HG03558 (cell line): ENCODE results near the gene PRSS12.
"Not testable (repeated sequence)": the region's sequence is repeated elsewhere in the genome, so short reads cannot be mapped to it uniquely, and the experiment has no call there.

Source experiments
- ATAC-seq: cut with Tn5 transposase; IDR thresholded peaks from one replicate; pipeline ENCODE4 v1.9.1; 2021; ENCODE audit warnings: moderate number of reproducible peaks; ENCODE audit not compliant: unreplicated experiment; ENCODE audit errors: extremely low read depth

PRSS12 gene

GRCh38 chr4:118352843-118353533 lies at the start of gene PRSS12:
Gene PRSS12, minus strand, starts transcription at chr4:118353003. Its CDS starts 283 bp downstream, at chr4:118352720.
- ATAC-seq = peak; percentile 92

GRCh38 chr4:118400356-118400755 lies 47.6 kb upstream of the PRSS12 start:
- ATAC-seq = no peak

GRCh38 chr4:118399883-118400282 lies 47.1 kb upstream of the PRSS12 start:
- not testable (repeated sequence) for ATAC-seq

GRCh38 chr4:118398226-118399090 lies 45.7 kb upstream of the PRSS12 start:
- peak; percentile 93 for ATAC-seq

GRCh38 chr4:118397623-118397979 lies 44.8 kb upstream of the PRSS12 start:
- no peak for ATAC-seq

GRCh38 chr4:118396881-118397622 lies 44.2 kb upstream of the PRSS12 start:
- ATAC-seq = no peak

GRCh38 chr4:118395057-118395644 lies 42.3 kb upstream of the PRSS12 start:
- ATAC-seq = no peak

GRCh38 chr4:118392509-118392908 lies 39.7 kb upstream of the PRSS12 start:
- not testable (repeated sequence) for ATAC-seq

GRCh38 chr4:118390121-118390520 lies 37.3 kb upstream of the PRSS12 start:
- no peak for ATAC-seq

GRCh38 chr4:118389721-118390120 lies 36.9 kb upstream of the PRSS12 start:
- ATAC-seq = no peak

- ATAC-seq = no peak
Observed at GRCh38 chr4:118388606-118389005, 35.8 kb upstream of the PRSS12 start.

GRCh38 chr4:118381902-118382301 lies 29.1 kb upstream of the PRSS12 start:
- no peak for ATAC-seq

GRCh38 chr4:118373614-118374255 lies 20.9 kb upstream of the PRSS12 start:
- ATAC-seq = no peak

GRCh38 chr4:118372251-118372650 lies 19.4 kb upstream of the PRSS12 start:
- ATAC-seq = no peak

GRCh38 chr4:118369231-118369630 lies 16.4 kb upstream of the PRSS12 start:
- ATAC-seq = no peak

GRCh38 chr4:118367872-118368271 lies 15.1 kb upstream of the PRSS12 start:
- ATAC-seq = no peak

GRCh38 chr4:118367361-118367760 lies 14.6 kb upstream of the PRSS12 start:
- no peak for ATAC-seq

- no peak for ATAC-seq
Observed at GRCh38 chr4:118363166-118363565, 10.4 kb upstream of the PRSS12 start.

GRCh38 chr4:118361192-118361591 lies 8.4 kb upstream of the PRSS12 start:
- ATAC-seq = no peak

- ATAC-seq = no peak
Observed at GRCh38 chr4:118360106-118360505, 7.3 kb upstream of the PRSS12 start.
